Effector memory CD8-positive, alpha-beta T cell (primary cell): ENCODE measurements around the gene SPAG7.

ENCODE experiments used
- ATAC-seq: fragments of 150-1000 bp; cut with Tn5 transposase; replicated peaks from 2 replicates; pipeline ENCODE4 v1.10.0; 2021; ENCODE audit warnings: mild to moderate bottlenecking, moderate library complexity
- DNase-seq, 3 experiments: peaks; one replicate each; pipeline ENCODE4 v3.0.0; 2021
- H3K27ac Mint-ChIP-seq, 2 donors: one replicate each; pipeline ENCODE4 v1.8.0; 2022; ENCODE audit warnings: mild to moderate bottlenecking in 2 of 2, mixed read lengths in 2 of 2, moderate library complexity in 2 of 2
- H3K27me3 Mint-ChIP-seq, 2 donors: one replicate each; pipeline ENCODE4 v1.8.0; 2022; ENCODE audit warnings: mixed read lengths in 2 of 2
- H3K36me3 Mint-ChIP-seq: one replicate; pipeline ENCODE4 v1.8.0; 2022; ENCODE audit warnings: mild to moderate bottlenecking, moderate library complexity, mixed read lengths; ENCODE audit not compliant: insufficient read depth
- H3K4me1 Mint-ChIP-seq, 2 donors: one replicate each; pipeline ENCODE4 v1.8.0; 2022; ENCODE audit warnings: low read depth in 2 of 2, mixed read lengths in 2 of 2
- H3K4me3 Mint-ChIP-seq, 2 donors: one replicate each; pipeline ENCODE4 v1.8.0; 2022; ENCODE audit warnings: mild to moderate bottlenecking in 2 of 2, mixed read lengths in 2 of 2, moderate library complexity in 2 of 2
- H3K9me3 Mint-ChIP-seq, 2 donors: one replicate each; pipeline ENCODE4 v1.8.0; 2022; ENCODE audit warnings: mixed read lengths in 2 of 2

Gene SPAG7

GRCh38 chr17:4944163-4944553 lies 23.5 kb downstream of the SPAG7 start:
- peak overlapping the region; percentile 71 to 94 for H3K27ac Mint-ChIP-seq
- peak overlapping the region; percentile 94 for H3K4me3 Mint-ChIP-seq
- no peaks in the 10 kb centered on the region for H3K9me3 Mint-ChIP-seq
- H3K36me3 Mint-ChIP-seq: peaks cover 71% of the 10 kb centered on the region
- H3K27me3 Mint-ChIP-seq: no peaks in the 10 kb centered on the region
- ATAC-seq: peak; percentile 8
- H3K4me1 Mint-ChIP-seq: peaks cover 62% of the 10 kb centered on the region in 2 donors
- peak in 2 of 3 experiments; percentile 35 to 39 for DNase-seq

DNA sequence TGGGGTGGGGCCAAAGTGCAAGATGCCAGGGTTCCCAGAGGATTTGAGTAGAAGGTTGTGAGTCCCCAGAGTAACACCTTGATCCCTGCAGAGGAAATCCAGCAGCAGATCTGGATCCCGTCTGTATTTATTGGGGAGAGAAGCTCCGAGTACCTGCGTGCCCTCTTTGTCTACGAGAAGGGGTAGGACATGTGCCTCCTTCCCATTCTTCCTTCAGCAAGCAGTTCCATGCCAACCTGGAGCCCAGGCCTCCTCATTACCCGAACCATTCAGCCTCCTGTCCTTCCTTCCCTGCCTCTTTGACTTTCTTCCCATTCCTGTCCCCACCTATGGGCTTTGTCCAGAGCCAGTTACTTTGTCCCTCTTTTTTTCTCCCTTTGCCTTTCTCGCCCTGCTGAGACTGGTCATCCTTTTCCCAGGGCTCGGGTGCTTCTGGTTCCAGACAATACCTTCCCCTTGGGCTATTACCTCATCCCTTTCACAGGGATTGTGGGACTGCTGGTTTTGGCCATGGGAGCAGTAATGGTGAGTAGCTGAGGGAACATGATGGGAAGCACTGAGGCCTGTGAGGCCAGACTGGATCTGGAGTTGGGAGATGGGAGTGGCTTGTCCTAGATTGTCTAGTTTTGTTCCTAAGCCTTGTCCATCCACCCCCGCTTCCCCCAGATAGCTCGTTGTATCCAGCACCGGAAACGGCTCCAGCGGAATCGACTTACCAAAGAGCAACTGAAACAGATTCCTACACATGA lies 24.7 kb downstream of the SPAG7 start:
- Mint-ChIP-seq H3K27ac (peak overlapping the region; percentile 71 to 93), H3K4me3 (peak overlapping the region; percentile 94), H3K9me3 (no peaks in the 10 kb centered on the region), H3K36me3 (peaks cover 66% of the 10 kb centered on the region), H3K27me3 (no peaks in the 10 kb centered on the region), H3K4me1 (peaks cover 69 to 72% of the 10 kb centered on the region in 2 donors)
- DNase-seq (no peak), ATAC-seq (no peak)

- H3K4me1 Mint-ChIP-seq: peaks cover 61 to 67% of the 10 kb centered on the region in 2 donors
- H3K4me3 Mint-ChIP-seq: peak overlapping the region; percentile 94
Observed at GRCh38 chr17:4941319-4941610, 26.4 kb downstream of the SPAG7 start.

GRCh38 chr17:4940555-4941318 lies 26.9 kb downstream of the SPAG7 start:
- no peak for DNase-seq
- Mint-ChIP-seq H3K4me3 (peak overlapping the region; percentile 94), H3K27ac (peak overlapping the region; percentile 93), H3K9me3 (no peaks in the 10 kb centered on the region), H3K27me3 (no peaks in the 10 kb centered on the region), H3K36me3 (peaks cover 58% of the 10 kb centered on the region), H3K4me1 (peaks cover 64% of the 10 kb centered on the region in 2 donors)
- no peak for ATAC-seq

More at GRCh38 chr17:4941319-4941610, 26.4 kb downstream of the SPAG7 start:
- Mint-ChIP-seq H3K27ac (peak overlapping the region; percentile 93), H3K27me3 (no peaks in the 10 kb centered on the region), H3K9me3 (no peaks in the 10 kb centered on the region), H3K36me3 (peaks cover 60% of the 10 kb centered on the region)
- ATAC-seq (no peak), DNase-seq (no peak)

DNA sequence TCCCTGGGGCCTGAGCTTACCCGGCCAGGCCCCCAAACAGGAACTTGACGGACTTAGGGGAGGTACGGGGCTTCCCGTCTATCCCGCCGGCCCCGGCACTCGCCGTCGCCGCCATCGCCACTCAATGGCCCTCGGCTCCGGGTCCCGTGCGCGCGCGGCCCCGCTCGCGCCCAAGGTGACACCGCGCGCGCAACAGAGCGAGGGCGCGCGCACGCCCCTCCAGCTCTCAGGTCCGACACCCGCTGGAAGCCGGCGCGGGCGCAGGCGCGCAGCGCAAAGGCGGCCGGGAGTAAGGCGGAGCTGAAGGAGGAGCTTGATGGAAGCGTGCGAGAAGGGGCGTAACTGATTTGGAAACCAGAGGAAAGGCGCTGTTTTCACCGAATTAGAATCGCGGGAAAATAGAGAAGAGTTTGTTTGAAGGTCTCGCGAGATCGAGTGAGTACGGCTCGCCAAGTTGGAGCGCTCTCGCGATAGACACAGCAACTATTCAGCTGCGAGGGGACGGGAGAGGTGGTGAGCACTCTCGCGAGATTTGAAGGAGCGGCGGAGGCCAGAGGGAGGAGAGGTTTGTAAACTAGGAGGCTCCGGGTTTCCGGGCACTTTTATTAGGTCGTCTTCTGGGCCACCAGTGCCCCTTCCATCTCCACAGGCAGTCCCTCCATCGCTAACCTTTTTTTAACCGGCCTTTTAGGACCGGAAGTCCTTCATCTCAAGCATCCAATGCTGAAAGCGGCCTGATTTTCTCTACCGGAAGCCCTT lies 27.6 kb downstream of the SPAG7 start, which contains the start of the genes RNF167 and SLC25A11:
Gene RNF167, plus strand, starts transcription at position 473 of the 759 bp plus-strand sequence. CDS start 642 bp downstream, outside the sequence.
Gene SLC25A11, minus strand, starts transcription at position 251 of the 759 bp plus-strand sequence. Its CDS starts 136 bp downstream, at position 115.
- ATAC-seq (peak; percentile 84), DNase-seq (peak; percentile 93 to 98 (median 95))
- Mint-ChIP-seq H3K27ac (peak within 1 kb of the TSS; percentile 93), H3K4me3 (peak within 1 kb of the TSS; percentile 94), H3K4me1 (peaks cover 57 to 58% of the 10 kb centered on the region in 2 donors), H3K36me3 (peaks cover 51% of the 10 kb centered on the region), H3K27me3 (no peaks in the 10 kb centered on the region), H3K9me3 (no peaks in the 10 kb centered on the region)

DNA sequence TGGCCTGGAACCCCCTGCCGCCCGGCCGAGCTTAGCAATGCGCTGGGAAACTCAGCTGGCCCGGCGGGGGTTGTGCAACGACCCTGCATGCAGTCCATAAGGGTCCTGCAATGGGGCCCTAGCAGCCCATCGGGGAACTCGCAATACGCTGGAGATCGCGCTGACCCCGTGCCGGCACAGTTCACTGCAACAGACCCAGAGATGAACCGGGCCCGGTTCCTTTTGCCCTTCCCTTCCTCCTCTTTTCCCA lies 28.1 kb downstream of the SPAG7 start:
- H3K27ac Mint-ChIP-seq: peak overlapping the region; percentile 93
- DNase-seq (no peak), ATAC-seq (peak; percentile 1)
- peaks cover 46% of the 10 kb centered on the region for H3K36me3 Mint-ChIP-seq
- H3K9me3 Mint-ChIP-seq: no peaks in the 10 kb centered on the region
- peaks cover 54 to 55% of the 10 kb centered on the region in 2 donors for H3K4me1 Mint-ChIP-seq
- no peaks in the 10 kb centered on the region for H3K27me3 Mint-ChIP-seq
- H3K4me3 Mint-ChIP-seq: peak overlapping the region; percentile 94

GRCh38 chr17:4938688-4939545 lies 28.7 kb downstream of the SPAG7 start:
- DNase-seq (no peak), ATAC-seq (no peak)
- H3K9me3 Mint-ChIP-seq: no peaks in the 10 kb centered on the region
- peak overlapping the region; percentile 94 for H3K4me3 Mint-ChIP-seq
- H3K27me3 Mint-ChIP-seq: no peaks in the 10 kb centered on the region
- H3K27ac Mint-ChIP-seq: peak overlapping the region; percentile 93
- H3K4me1 Mint-ChIP-seq: peaks cover 54 to 55% of the 10 kb centered on the region in 2 donors
- H3K36me3 Mint-ChIP-seq: peaks cover 48% of the 10 kb centered on the region

GRCh38 chr17:4938069-4938491 lies 29.5 kb downstream of the SPAG7 start:
- DNase-seq (no peak), ATAC-seq (no peak)
- Mint-ChIP-seq H3K36me3 (peaks cover 41% of the 10 kb centered on the region), H3K27ac (peak overlapping the region in 1 of 2 donors; percentile 93), H3K27me3 (no peaks in the 10 kb centered on the region), H3K9me3 (no peaks in the 10 kb centered on the region), H3K4me3 (peak overlapping the region; percentile 94), H3K4me1 (peaks cover 57 to 58% of the 10 kb centered on the region in 2 donors)

DNA sequence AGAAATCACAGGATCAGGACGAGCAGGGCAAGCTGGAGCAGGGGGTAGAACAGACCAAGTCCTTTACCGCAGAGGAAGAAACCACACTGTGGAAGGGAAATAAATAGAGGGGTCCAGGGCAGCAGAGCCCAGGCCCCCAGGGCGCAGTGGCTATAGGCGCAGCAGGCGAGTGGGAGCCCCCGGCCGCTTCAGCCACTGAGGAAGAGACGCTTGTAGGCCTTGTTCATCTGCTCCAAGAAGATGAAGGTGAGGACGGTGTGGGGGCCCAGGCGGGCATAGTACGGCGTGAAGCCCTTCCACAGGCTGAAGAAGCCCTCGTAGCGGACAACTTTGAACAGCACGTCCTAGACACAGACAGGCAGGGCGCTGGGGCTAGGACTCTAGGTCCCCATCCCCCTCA lies 30.1 kb downstream of the SPAG7 start:
- Mint-ChIP-seq H3K9me3 (no peaks in the 10 kb centered on the region), H3K4me3 (peak overlapping the region in 1 of 2 donors; percentile 94), H3K4me1 (peaks cover 56 to 57% of the 10 kb centered on the region in 2 donors), H3K27ac (no peak overlapping the region), H3K27me3 (no peaks in the 10 kb centered on the region), H3K36me3 (peaks cover 38% of the 10 kb centered on the region)
- ATAC-seq (no peak), DNase-seq (no peak)

GRCh38 chr17:4936436-4936835 lies 31.2 kb downstream of the SPAG7 start:
- Mint-ChIP-seq H3K4me3 (no peak overlapping the region), H3K27ac (peak overlapping the region; percentile 70 to 76), H3K4me1 (peaks cover 46% of the 10 kb centered on the region in 2 donors), H3K36me3 (peaks cover 35% of the 10 kb centered on the region), H3K27me3 (no peaks in the 10 kb centered on the region), H3K9me3 (no peaks in the 10 kb centered on the region)
- no peak for DNase-seq
- ATAC-seq: no peak

DNA sequence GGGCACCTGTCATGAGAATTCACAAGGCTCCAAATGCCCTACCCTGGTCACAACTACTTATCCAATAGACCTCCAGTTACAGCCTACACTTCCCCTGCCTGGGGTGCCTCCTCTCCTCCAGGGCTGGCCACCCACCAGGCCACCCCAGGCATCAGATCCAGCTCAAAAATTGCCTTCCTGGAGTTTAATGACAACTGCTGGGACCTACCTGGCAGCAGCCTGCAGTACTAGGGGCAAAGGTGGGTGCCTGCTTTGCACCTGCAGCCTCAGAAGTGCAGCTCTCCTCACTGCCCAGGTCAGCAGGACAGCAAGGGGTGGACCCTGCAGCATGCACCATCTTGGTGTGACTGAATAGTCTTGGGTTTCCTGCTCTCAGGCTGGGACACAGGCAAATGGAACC lies 32.0 kb downstream of the SPAG7 start:
- Mint-ChIP-seq H3K9me3 (no peaks in the 10 kb centered on the region), H3K27ac (peak overlapping the region; percentile 70 to 76), H3K36me3 (peaks cover 27% of the 10 kb centered on the region), H3K27me3 (no peaks in the 10 kb centered on the region), H3K4me3 (no peak overlapping the region), H3K4me1 (peaks cover 38% of the 10 kb centered on the region in 2 donors)
- no peak for DNase-seq
- no peak for ATAC-seq

- no peak for DNase-seq
- peak overlapping the region; percentile 54 to 71 for H3K4me3 Mint-ChIP-seq
- H3K4me1 Mint-ChIP-seq: peaks cover 36 to 38% of the 10 kb centered on the region in 2 donors
- no peaks in the 10 kb centered on the region for H3K9me3 Mint-ChIP-seq
- H3K36me3 Mint-ChIP-seq: peaks cover 20% of the 10 kb centered on the region
- ATAC-seq: peak; percentile 67
- H3K27me3 Mint-ChIP-seq: no peaks in the 10 kb centered on the region
- peak overlapping the region; percentile 79 to 92 for H3K27ac Mint-ChIP-seq
Observed at GRCh38 chr17:4934173-4934979, 33.2 kb downstream of the SPAG7 start.
